Mononuclear cell (primary cell): Measurements from ENCODE around the gene AKT1. TPM values are rescaled to one million over a fixed set of nuclear protein-coding genes. Genes with fewer than 3 reads are reported as not detected.

Experiments
- H3K27me3 ChIP-seq: 2 replicates; pipeline ENCODE4 v1.6.0; 2011; ENCODE audit warnings: low read length, control low read depth; ENCODE audit not compliant: insufficient read depth
- H3K4me1 ChIP-seq: 2 replicates; pipeline ENCODE4 v1.5.1; 2011; ENCODE audit warnings: mild to moderate bottlenecking, low read length, control low read depth; ENCODE audit not compliant: insufficient read depth
- H3K4me3 ChIP-seq: 2 replicates; pipeline ENCODE4 v1.5.1; 2011; ENCODE audit warnings: mild to moderate bottlenecking, low read length, moderate library complexity
- H3K9me3 ChIP-seq: 2 replicates; pipeline ENCODE4 v1.5.1; 2011; ENCODE audit warnings: low read depth, mild to moderate bottlenecking, control low read depth, low read length
- total RNA-seq: library from RNA; depleted of rRNA; stranded (reverse); fragments of >200 nt; gene quantifications from one replicate; pipeline ENCODE4 v1.2.3, GENCODE V29; 2012

AKT1 gene
- total RNA-seq, 1 donor = 86.8 TPM

GRCh38 chr14:104805941-104806624 lies 10.5 kb upstream of the AKT1 start:
- no peaks in the 10 kb centered on the region for H3K9me3 ChIP-seq
- peaks cover 14% of the 10 kb centered on the region for H3K4me1 ChIP-seq
- no peaks in the 10 kb centered on the region for H3K27me3 ChIP-seq
- no peak overlapping the region for H3K4me3 ChIP-seq

GRCh38 chr14:104805326-104805678 lies 9.8 kb upstream of the AKT1 start:
- H3K4me3 ChIP-seq = no peak overlapping the region
- no peaks in the 10 kb centered on the region for H3K27me3 ChIP-seq
- H3K4me1 ChIP-seq = peaks cover 16% of the 10 kb centered on the region
- no peaks in the 10 kb centered on the region for H3K9me3 ChIP-seq

- H3K9me3 ChIP-seq = no peaks in the 10 kb centered on the region
- no peaks in the 10 kb centered on the region for H3K27me3 ChIP-seq
- H3K4me1 ChIP-seq = peaks cover 20% of the 10 kb centered on the region
- no peak overlapping the region for H3K4me3 ChIP-seq
Measured at GRCh38 chr14:104804481-104805325, 9.2 kb upstream of the AKT1 start.

- Histone ChIP-seq H3K4me3 (no peak overlapping the region), H3K9me3 (no peaks in the 10 kb centered on the region), H3K4me1 (peaks cover 21% of the 10 kb centered on the region), H3K27me3 (no peaks in the 10 kb centered on the region)
Measured at GRCh38 chr14:104803912-104804410, 8.4 kb upstream of the AKT1 start.

- Histone ChIP-seq H3K9me3 (no peaks in the 10 kb centered on the region), H3K27me3 (no peaks in the 10 kb centered on the region), H3K4me1 (peaks cover 21% of the 10 kb centered on the region), H3K4me3 (no peak overlapping the region)
Measured at GRCh38 chr14:104803280-104803911, 7.8 kb upstream of the AKT1 start.

GRCh38 chr14:104802394-104803184 lies 7.0 kb upstream of the AKT1 start:
- no peaks in the 10 kb centered on the region for H3K9me3 ChIP-seq
- peaks cover 21% of the 10 kb centered on the region for H3K4me1 ChIP-seq
- H3K4me3 ChIP-seq = no peak overlapping the region
- H3K27me3 ChIP-seq = no peaks in the 10 kb centered on the region

GRCh38 chr14:104801520-104802393 lies 6.2 kb upstream of the AKT1 start:
- Histone ChIP-seq H3K4me1 (peaks cover 21% of the 10 kb centered on the region), H3K4me3 (peak overlapping the region; percentile 56), H3K9me3 (no peaks in the 10 kb centered on the region), H3K27me3 (no peaks in the 10 kb centered on the region)

- H3K27me3 ChIP-seq = no peaks in the 10 kb centered on the region
- no peaks in the 10 kb centered on the region for H3K9me3 ChIP-seq
- peaks cover 26% of the 10 kb centered on the region for H3K4me1 ChIP-seq
- peak within 1 kb of the TSS; percentile 56 for H3K4me3 ChIP-seq
Measured at GRCh38 chr14:104800771-104801519, 5.4 kb upstream of the AKT1 start, which contains the start of gene ZBTB42. Gene ZBTB42 (plus strand): TSS chr14:104801101. CDS start chr14:104801198, 97 bp downstream.

- peaks cover 28% of the 10 kb centered on the region for H3K4me1 ChIP-seq
- peak overlapping the region; percentile 56 for H3K4me3 ChIP-seq
- no peaks in the 10 kb centered on the region for H3K27me3 ChIP-seq
- no peaks in the 10 kb centered on the region for H3K9me3 ChIP-seq
Measured at GRCh38 chr14:104800015-104800770, 4.6 kb upstream of the AKT1 start.

- Histone ChIP-seq H3K4me1 (peaks cover 33% of the 10 kb centered on the region), H3K9me3 (no peaks in the 10 kb centered on the region), H3K27me3 (no peaks in the 10 kb centered on the region), H3K4me3 (no peak overlapping the region)
Measured at GRCh38 chr14:104799244-104800014, 3.9 kb upstream of the AKT1 start.

- H3K9me3 ChIP-seq = no peaks in the 10 kb centered on the region
- H3K4me1 ChIP-seq = peaks cover 42% of the 10 kb centered on the region
- no peaks in the 10 kb centered on the region for H3K27me3 ChIP-seq
- no peak overlapping the region for H3K4me3 ChIP-seq
Measured at GRCh38 chr14:104798300-104799243, 3.0 kb upstream of the AKT1 start.
